Upper lobe of left lung (tissue), 6 donors: ENCODE data around the gene RASA4. TPM values are rescaled to one million over a fixed set of nuclear protein-coding genes. Genes with fewer than 3 reads are reported as not detected.
"Not testable (repeated sequence)": the region's sequence is repeated elsewhere in the genome, so short reads cannot be mapped to it uniquely, and the experiment has no call there.

Experiments used
- ATAC-seq, 2 donors: fragments of 200-7000 bp; cut with Tn5 transposase; one replicate each; pipeline ENCODE4 v1.9.1; 2022; ENCODE audit warnings: mild to moderate bottlenecking in 2 of 2, moderate library complexity in 2 of 2; ENCODE audit not compliant: low FRiP score in 2 of 2
- DNase-seq, 2 donors: peaks; one replicate each; pipeline ENCODE4 v3.0.0-alpha.2; 2019 to 2020
- H3K27ac ChIP-seq, 4 donors: fragments of 200-600 bp; sonication (generic); one replicate each; pipeline ENCODE4 v1.5.1; 2016 to 2019
- H3K27me3 ChIP-seq, 4 donors: fragments of 200-600 bp; sonication (generic); one replicate each; pipeline ENCODE4 v1.5.1; 2017 to 2019
- H3K36me3 ChIP-seq, 4 donors: fragments of 200-600 bp; sonication (generic); one replicate each; pipeline ENCODE4 v1.5.1; 2016 to 2019
- H3K4me1 ChIP-seq, 4 donors: fragments of 200-600 bp; sonication (generic); one replicate each; pipeline ENCODE4 v1.5.1; 2018 to 2019
- H3K4me3 ChIP-seq, 4 donors: fragments of 200-600 bp; sonication (generic); one replicate each; pipeline ENCODE4 v1.5.1; 2017 to 2019; ENCODE audit warnings: mild to moderate bottlenecking in 2 of 4, moderate library complexity in 1 of 4
- H3K9me3 ChIP-seq, 4 donors: fragments of 200-600 bp; sonication (generic); one replicate each; pipeline ENCODE4 v1.5.1; 2018 to 2019
- WGBS, 2 donors: methylation state at CpG; one replicate each; pipeline ENCODE4 v1.1.5; 2017 to 2018; 5-methylcytosine and 5-hydroxymethylcytosine counted together
- small RNA-seq, 4 donors: library from RNA; depleted of rRNA; stranded (forward); fragments of <200 nt; gene quantifications; one replicate each; pipeline ENCODE3, GENCODE V24; 2016
- total RNA-seq, 6 donors: library from RNA; depleted of rRNA in 4 of 6; stranded (reverse); fragments of >200 nt in 4 of 6; gene quantifications; one replicate each; pipeline versions ENCODE4 v1.1.0 to v1.2.1, GENCODE V29; 2016 to 2021
- donor health status: DM: no; HTN: no; CAD: no; lungs with moderate emphysema.
- donor health status: DM: no; HTN: yes; CAD: no; lungs with severe emphysema.

The RASA4 gene
- total RNA-seq, 6 donors from 2014 or later, result 8.7 to 132 (median 41.7) TPM

DNA sequence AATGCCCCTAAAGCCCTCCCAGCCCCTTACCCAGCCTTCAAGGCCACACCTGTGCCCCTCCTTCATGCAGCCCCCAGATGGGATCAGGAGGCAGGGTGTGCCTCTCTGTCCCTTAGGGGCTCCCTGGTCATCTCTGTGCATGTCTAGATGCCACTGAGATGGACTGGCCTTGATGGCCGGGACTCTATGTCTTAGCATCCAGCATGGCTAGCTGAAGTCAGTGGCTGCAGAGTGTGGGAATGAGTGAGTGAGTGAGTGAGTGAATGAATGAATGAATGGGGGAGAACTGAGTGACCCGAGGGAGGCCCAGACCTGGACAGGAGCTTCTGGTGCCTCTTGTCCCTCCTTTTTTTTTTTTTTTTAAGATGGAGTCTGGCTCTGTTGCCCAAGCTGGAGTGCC, 84.4 kb downstream of the RASA4 start:
- peak in 1 of 2 donors; percentile 41 for ATAC-seq
- not testable (repeated sequence) for H3K4me3 ChIP-seq, H3K4me1 ChIP-seq, H3K9me3 ChIP-seq, DNase-seq, H3K36me3 ChIP-seq, H3K27me3 ChIP-seq
- WGBS, 2 donors, result 82 to 85% methylated on average over 2 of the region's 2 CpGs
- peak overlapping the region in 1 of 4 donors; percentile 49 for H3K27ac ChIP-seq

DNA sequence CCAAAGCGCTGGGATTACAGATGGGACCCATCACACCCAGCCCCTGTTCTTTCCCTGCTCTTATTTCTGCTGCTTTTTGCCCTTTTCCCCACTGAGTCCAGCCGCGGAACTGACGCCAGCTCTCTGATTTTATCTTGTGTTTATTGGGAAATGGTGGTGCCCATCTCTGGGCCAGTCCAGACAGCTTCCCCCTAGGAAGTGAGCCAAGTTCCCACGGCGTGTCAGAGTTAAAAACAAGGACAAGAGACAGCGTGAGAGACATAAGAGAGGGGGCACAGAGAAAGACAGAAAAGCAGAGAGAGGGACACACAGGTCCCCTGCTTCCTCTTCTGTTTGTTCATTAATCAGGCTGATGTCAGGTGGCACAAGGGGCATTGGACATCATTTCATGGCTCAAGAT, 85.0 kb downstream of the RASA4 start:
- not testable (repeated sequence) for H3K4me3 ChIP-seq, H3K4me1 ChIP-seq, H3K9me3 ChIP-seq, H3K36me3 ChIP-seq, H3K27me3 ChIP-seq
- no CpG with 5 or more reads among the region's 7 CpGs for WGBS, 2 donors
- peak in 1 of 2 donors; percentile 8 for ATAC-seq
- peak in 1 of 2 donors; percentile 59 for DNase-seq
- H3K27ac ChIP-seq, result peak overlapping the region in 1 of 4 donors; percentile 44

GRCh38 chr7:102527822-102528793, 88.4 kb downstream of the RASA4 start:
- DNase-seq, H3K4me1 ChIP-seq, H3K27ac ChIP-seq, H3K36me3 ChIP-seq, ATAC-seq, H3K4me3 ChIP-seq, H3K9me3 ChIP-seq, H3K27me3 ChIP-seq: not testable (repeated sequence)
- 100% methylated on average over 2 of the region's 13 CpGs; no CpG with 5 or more reads in 1 of the 2 donors for WGBS, 2 donors

GRCh38 chr7:102527182-102527581, 89.4 kb downstream of the RASA4 start:
- not testable (repeated sequence) for ATAC-seq, DNase-seq, H3K27me3 ChIP-seq, H3K9me3 ChIP-seq, H3K4me1 ChIP-seq, H3K27ac ChIP-seq, H3K4me3 ChIP-seq, H3K36me3 ChIP-seq
- 80 to 100% methylated on average over 1 of the region's 8 CpGs for WGBS, 2 donors

DNA sequence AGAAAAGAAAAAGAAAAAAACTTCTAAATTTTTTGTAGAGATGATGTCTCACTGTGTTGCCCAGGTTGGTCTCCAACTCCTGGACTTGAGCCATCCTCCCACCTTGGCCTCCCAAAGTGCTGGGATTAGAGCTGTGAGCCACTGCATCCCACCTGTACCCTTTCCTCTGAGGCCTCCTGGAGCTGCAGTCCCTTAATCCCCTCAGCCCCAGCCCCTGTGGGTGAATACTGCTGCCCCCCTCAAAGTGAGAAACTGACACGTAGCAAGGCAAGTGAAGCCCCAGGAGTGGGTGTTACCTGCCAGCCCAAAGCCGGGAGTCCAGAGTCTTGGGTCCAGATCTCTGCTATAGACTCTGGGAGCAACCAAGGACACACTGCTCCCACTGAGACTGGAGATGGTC, 91.8 kb downstream of the RASA4 start:
- no CpG with 5 or more reads among the region's 2 CpGs for WGBS, 2 donors
- ATAC-seq, result peak; percentile 16 to 24
- not testable (repeated sequence) for DNase-seq, H3K27me3 ChIP-seq, H3K27ac ChIP-seq, H3K4me3 ChIP-seq, H3K4me1 ChIP-seq, H3K36me3 ChIP-seq, H3K9me3 ChIP-seq

Small RNA genes lying within 50 kb of the gene (small RNA-seq; reads per million reads assigned to genes)
- 0 reads per million in 4 donors for gene UPK3BL1

Other genes starting within 250 kb of the RASA4 start
- 10 to 100 TPM; 17.8 to 80.7 (median 23.0) TPM for gene PRKRIP1, start 220.4 kb downstream of the RASA4 start, total RNA-seq
- gene ORAI2, start 183.2 kb downstream of the RASA4 start, total RNA-seq, result 10 to 100 TPM in 5 of 6 donors, 1 to 10 TPM in 1; 9.4 to 35.2 (median 30.5) TPM
- gene ALKBH4, start 151.9 kb downstream of the RASA4 start, total RNA-seq, result 10 to 100 TPM; 10.4 to 34.2 (median 18.2) TPM
- gene LRWD1, start 151.8 kb downstream of the RASA4 start, total RNA-seq, result 10 to 100 TPM; 13.2 to 33.8 (median 31.6) TPM
- 10 to 100 TPM; 15.2 to 37.1 (median 26.6) TPM for gene POLR2J, start 137.8 kb downstream of the RASA4 start, total RNA-seq
- 10 to 100 TPM in 4 of 6 donors, 1 to 10 TPM in 2; 4.8 to 31.6 (median 22.3) TPM for gene RASA4B, start 99.0 kb downstream of the RASA4 start, total RNA-seq
- 10 to 100 TPM in 4 of 6 donors, 1 to 10 TPM in 2; 3.0 to 30.4 (median 16.6) TPM for gene UPK3BL2, start 73.1 kb downstream of the RASA4 start, total RNA-seq
- 1 to 10 TPM in 1 of 6 donors, under 1 TPM in 1, not detected in 4; 0.23 to 1.1 TPM for gene SPDYE2, start 65.5 kb downstream of the RASA4 start, total RNA-seq
- gene POLR2J3, start 44.2 kb downstream of the RASA4 start, total RNA-seq, result 100 to 1,000 TPM in 1 of 6 donors, 10 to 100 TPM in 5; 17.2 to 147 (median 32.8) TPM
- gene UPK3BL1, start 26.0 kb upstream of the RASA4 start, total RNA-seq, result 10 to 100 TPM; 17.0 to 99.3 (median 30.0) TPM
- not detected for gene SPDYE2B, start 33.6 kb upstream of the RASA4 start, total RNA-seq
- 10 to 100 TPM in 2 of 6 donors, 1 to 10 TPM in 4; 2.1 to 24.3 (median 5.6) TPM for gene POLR2J2, start 54.9 kb upstream of the RASA4 start, total RNA-seq
- gene FAM185A, start 132.2 kb upstream of the RASA4 start, total RNA-seq, result 10 to 100 TPM in 5 of 6 donors, 1 to 10 TPM in 1; 6.2 to 55.5 (median 13.5) TPM